ENCODE measurements around the gene KCNMA1. TPM values are rescaled to one million over a fixed set of nuclear protein-coding genes. Genes with fewer than 3 reads are reported as not detected.

KCNMA1 gene
- polyA plus RNA-seq, 1 of the 3 experiments (the other 2 are of a cell fraction) = 107 TPM

DNA sequence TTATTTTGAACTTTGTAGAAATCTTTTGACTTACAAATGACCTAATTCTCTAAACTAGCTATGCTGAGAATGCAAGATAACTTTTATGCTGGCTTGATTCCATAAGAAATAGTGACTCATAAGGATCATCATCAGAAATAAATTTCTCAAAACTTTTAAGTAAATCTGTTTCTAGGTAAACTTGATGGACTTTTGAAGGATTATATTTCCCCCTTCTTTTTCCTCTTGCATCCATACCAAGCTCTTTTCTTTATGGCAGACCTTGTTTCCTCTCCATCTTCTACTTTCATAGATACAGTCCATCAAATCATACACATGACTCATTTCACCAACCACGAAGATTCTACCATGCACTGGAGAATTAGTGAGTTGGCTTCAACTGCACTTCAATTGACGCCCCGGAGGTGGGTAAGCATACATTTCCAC is 336.3 kb downstream of the KCNMA1 start:
- no peak overlapping the region for H3K4me3 ChIP-seq (ENCODE audit: low read depth in 2 of 2, low read length in 1 of 2)
- H3K36me3 ChIP-seq (replicated peaks in 1 of 2; ENCODE audit: control insufficient read depth in 1 of 2, insufficient read depth in 2 of 2, low read length in 1 of 2) = no peaks in the 10 kb centered on the region
- no peak overlapping the region for H2AFZ ChIP-seq (ENCODE audit: low read depth)
- no peaks in the 10 kb centered on the region for H4K20me1 ChIP-seq (ENCODE audit: insufficient read depth)
- DNase-seq = no peak
- H3K79me2 ChIP-seq (ENCODE audit: insufficient read depth) = no peaks in the 10 kb centered on the region
- H3F3A ChIP-seq (replicated peaks; ENCODE audit: insufficient read depth) = peaks cover 20% of the 10 kb centered on the region
- no peaks in the 10 kb centered on the region for H3K9me3 ChIP-seq
- H3K9ac ChIP-seq = no peak overlapping the region
- 34% methylated on average over 3 of the region's 3 CpGs for WGBS (ENCODE audit: low lambda C conversion rate)
- no peaks in the 10 kb centered on the region for H3K27me3 ChIP-seq (ENCODE audit: insufficient read depth)
- POLR2A ChIA-PET = no interaction called here
- H3K4me2 ChIP-seq = peak overlapping the region; percentile 27
- peaks cover 2 to 23% of the 10 kb centered on the region in 2 experiments for H3K4me1 ChIP-seq (ENCODE audit: control insufficient read depth in 1 of 2, insufficient read depth in 2 of 2, low read depth in 1 of 2, low read length in 1 of 2)
- CTCF ChIA-PET = interaction anchor here (0.8 to 1.3 kb wide), 3 partner anchors 13 to 410 kb away, joined by 3 to 5 read pairs (median 5); no protein-coding TSS in a partner anchor
- H3K27ac ChIP-seq (ENCODE audit: low read depth in 2 of 2, low read length in 1 of 2) = peak overlapping the region; percentile 55 to 76; a peak in 3 of 4 replicates
- H3K9me2 ChIP-seq = no peaks in the 10 kb centered on the region
- TF ChIP-seq USF1 (IDR thresholded peaks at IDR 0.05; ENCODE audit: borderline replicate concordance, low read depth) (no peak), FOXM1 (IDR thresholded peaks at IDR 0.05; ENCODE audit: low read depth) (peak; percentile 54; the same call in 1 of the 2 replicates), GABPA (IDR thresholded peaks at IDR 0.05; ENCODE audit: low read depth) (no peak), SMC3 (IDR thresholded peaks at IDR 0.05; ENCODE audit: low read depth, low read length) (no peak), EZH2phosphoT487 (IDR thresholded peaks at IDR 0.05; ENCODE audit: borderline replicate concordance, low read depth) (no peak), RXRA (IDR thresholded peaks at IDR 0.05; ENCODE audit: borderline replicate concordance, low read depth) (peak; percentile 74; the same call in 1 of the 2 replicates), MAX (IDR thresholded peaks at IDR 0.05; ENCODE audit: low read depth) (peak; percentile 80; the same call in 1 of the 2 replicates), YY1 (IDR thresholded peaks at IDR 0.05; ENCODE audit: low read depth) (no peak), SIN3A (IDR thresholded peaks at IDR 0.05; ENCODE audit: borderline replicate concordance, low read depth, low read length) (no peak), NFIC (IDR thresholded peaks at IDR 0.05; ENCODE audit: borderline replicate concordance) (peak; percentile 86), EP300 (IDR thresholded peaks at IDR 0.05; ENCODE audit: borderline replicate concordance in 1 of 2, low read depth in 1 of 2, low read length in 1 of 2) (peak in 1 of 2 experiments; percentile 68; a peak in 1 of 4 replicates), PBX3 (IDR thresholded peaks at IDR 0.05) (peak; percentile 50), MXI1 (IDR thresholded peaks at IDR 0.05; ENCODE audit: low read depth, low read length) (no peak), RFX5 (IDR thresholded peaks at IDR 0.05; ENCODE audit: low read length) (no peak), NRF1 (IDR thresholded peaks at IDR 0.05; ENCODE audit: low read depth, low read length) (no peak), ELF1 (IDR thresholded peaks at IDR 0.05) (no peak), FOSL2 (IDR thresholded peaks at IDR 0.05; ENCODE audit: borderline replicate concordance, low read depth) (peak; percentile 62), CHD2 (IDR thresholded peaks at IDR 0.05; ENCODE audit: low read length, partially characterized antibody) (no peak), MEF2A (IDR thresholded peaks at IDR 0.05; ENCODE audit: borderline replicate concordance, low read depth) (no peak), TCF12 (IDR thresholded peaks at IDR 0.05) (peak; percentile 78), FOXJ3 (CRISPR knock-in tag; IDR thresholded peaks at IDR 0.05) (no peak), TAF1 (IDR thresholded peaks at IDR 0.05; ENCODE audit: borderline replicate concordance, low read depth, low read length) (no peak), JUND (IDR thresholded peaks at IDR 0.05) (peak; percentile 59)
- TF ChIP-seq, protein P1, sequence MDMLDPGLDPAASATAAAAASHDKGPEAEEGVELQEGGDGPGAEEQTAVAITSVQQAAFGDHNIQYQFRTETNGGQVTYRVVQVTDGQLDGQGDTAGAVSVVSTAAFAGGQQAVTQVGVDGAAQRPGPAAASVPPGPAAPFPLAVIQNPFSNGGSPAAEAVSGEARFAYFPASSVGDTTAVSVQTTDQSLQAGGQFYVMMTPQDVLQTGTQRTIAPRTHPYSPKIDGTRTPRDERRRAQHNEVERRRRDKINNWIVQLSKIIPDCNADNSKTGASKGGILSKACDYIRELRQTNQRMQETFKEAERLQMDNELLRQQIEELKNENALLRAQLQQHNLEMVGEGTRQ (IDR thresholded peaks at IDR 0.05; ENCODE audit: borderline replicate concordance, low read depth, low read length) = no peak
- TF ChIP-seq, protein P2, sequence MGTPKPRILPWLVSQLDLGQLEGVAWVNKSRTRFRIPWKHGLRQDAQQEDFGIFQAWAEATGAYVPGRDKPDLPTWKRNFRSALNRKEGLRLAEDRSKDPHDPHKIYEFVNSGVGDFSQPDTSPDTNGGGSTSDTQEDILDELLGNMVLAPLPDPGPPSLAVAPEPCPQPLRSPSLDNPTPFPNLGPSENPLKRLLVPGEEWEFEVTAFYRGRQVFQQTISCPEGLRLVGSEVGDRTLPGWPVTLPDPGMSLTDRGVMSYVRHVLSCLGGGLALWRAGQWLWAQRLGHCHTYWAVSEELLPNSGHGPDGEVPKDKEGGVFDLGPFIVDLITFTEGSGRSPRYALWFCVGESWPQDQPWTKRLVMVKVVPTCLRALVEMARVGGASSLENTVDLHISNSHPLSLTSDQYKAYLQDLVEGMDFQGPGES (IDR thresholded peaks at IDR 0.05; ENCODE audit: low read depth, low read length) = no peak
- TF ChIP-seq, protein P3, sequence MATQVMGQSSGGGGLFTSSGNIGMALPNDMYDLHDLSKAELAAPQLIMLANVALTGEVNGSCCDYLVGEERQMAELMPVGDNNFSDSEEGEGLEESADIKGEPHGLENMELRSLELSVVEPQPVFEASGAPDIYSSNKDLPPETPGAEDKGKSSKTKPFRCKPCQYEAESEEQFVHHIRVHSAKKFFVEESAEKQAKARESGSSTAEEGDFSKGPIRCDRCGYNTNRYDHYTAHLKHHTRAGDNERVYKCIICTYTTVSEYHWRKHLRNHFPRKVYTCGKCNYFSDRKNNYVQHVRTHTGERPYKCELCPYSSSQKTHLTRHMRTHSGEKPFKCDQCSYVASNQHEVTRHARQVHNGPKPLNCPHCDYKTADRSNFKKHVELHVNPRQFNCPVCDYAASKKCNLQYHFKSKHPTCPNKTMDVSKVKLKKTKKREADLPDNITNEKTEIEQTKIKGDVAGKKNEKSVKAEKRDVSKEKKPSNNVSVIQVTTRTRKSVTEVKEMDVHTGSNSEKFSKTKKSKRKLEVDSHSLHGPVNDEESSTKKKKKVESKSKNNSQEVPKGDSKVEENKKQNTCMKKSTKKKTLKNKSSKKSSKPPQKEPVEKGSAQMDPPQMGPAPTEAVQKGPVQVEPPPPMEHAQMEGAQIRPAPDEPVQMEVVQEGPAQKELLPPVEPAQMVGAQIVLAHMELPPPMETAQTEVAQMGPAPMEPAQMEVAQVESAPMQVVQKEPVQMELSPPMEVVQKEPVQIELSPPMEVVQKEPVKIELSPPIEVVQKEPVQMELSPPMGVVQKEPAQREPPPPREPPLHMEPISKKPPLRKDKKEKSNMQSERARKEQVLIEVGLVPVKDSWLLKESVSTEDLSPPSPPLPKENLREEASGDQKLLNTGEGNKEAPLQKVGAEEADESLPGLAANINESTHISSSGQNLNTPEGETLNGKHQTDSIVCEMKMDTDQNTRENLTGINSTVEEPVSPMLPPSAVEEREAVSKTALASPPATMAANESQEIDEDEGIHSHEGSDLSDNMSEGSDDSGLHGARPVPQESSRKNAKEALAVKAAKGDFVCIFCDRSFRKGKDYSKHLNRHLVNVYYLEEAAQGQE (IDR thresholded peaks at IDR 0.05; ENCODE audit: low read depth, low read length) = no peak

Measured in SK-N-SH (cell line).